Measurements from ENCODE around the gene KCNT2.

GRCh38 chr1:196255762-196256161 is 352.5 kb downstream of the KCNT2 start:
- no peak for TF ChIP-seq RAD21 (IDR thresholded peaks at IDR 0.05; ENCODE audit: low read depth)
- no peak for TF ChIP-seq ZBTB33 (IDR thresholded peaks at IDR 0.05; ENCODE audit: extremely low read depth, insufficient replicate concordance, low read length)
- no peak for TF ChIP-seq ZNF274 (IDR thresholded peaks at IDR 0.05; ENCODE audit: low read depth, low read length)
- TF ChIP-seq JUND (IDR thresholded peaks at IDR 0.05) = no peak
- no peak for TF ChIP-seq CTCF (IDR thresholded peaks at IDR 0.05 in 2 of 3, conservative IDR thresholded peaks at IDR 0.05 in 1 of 3; ENCODE audit: borderline replicate concordance in 1 of 3, insufficient read depth in 1 of 3, low read depth in 2 of 3, low read length in 2 of 3)
- no peak for TF ChIP-seq POLR2AphosphoS5 (IDR thresholded peaks at IDR 0.05; ENCODE audit: low read depth, low read length)
- no peak for TF ChIP-seq POLR2A (IDR thresholded peaks at IDR 0.05; ENCODE audit: borderline replicate concordance, extremely low read depth, insufficient read depth, insufficient read length)

Data from HCT116 (cell line).